LNCaP clone FGC (cell line): Measurements from ENCODE around the gene NMT2.

ENCODE experiments used
- DNase-seq: peaks from one replicate; pipeline ENCODE4 v3.0.0-alpha.2; 2011; ENCODE audit warnings: low read depth
- H3K4me3 ChIP-seq: 2 replicates; pipeline ENCODE4 v1.5.1; 2011; ENCODE audit warnings: mild to moderate bottlenecking, low read depth, low read length, control low read depth
- TF ChIP-seq, protein P1 (sequence below): IDR thresholded peaks from 2 replicates; pipeline ENCODE4 v1.5.1; 2012; ENCODE audit warnings: mild to moderate bottlenecking; ENCODE audit not compliant: control insufficient read depth, insufficient read depth; ENCODE audit errors: extremely low read depth

The NMT2 gene

DNA sequence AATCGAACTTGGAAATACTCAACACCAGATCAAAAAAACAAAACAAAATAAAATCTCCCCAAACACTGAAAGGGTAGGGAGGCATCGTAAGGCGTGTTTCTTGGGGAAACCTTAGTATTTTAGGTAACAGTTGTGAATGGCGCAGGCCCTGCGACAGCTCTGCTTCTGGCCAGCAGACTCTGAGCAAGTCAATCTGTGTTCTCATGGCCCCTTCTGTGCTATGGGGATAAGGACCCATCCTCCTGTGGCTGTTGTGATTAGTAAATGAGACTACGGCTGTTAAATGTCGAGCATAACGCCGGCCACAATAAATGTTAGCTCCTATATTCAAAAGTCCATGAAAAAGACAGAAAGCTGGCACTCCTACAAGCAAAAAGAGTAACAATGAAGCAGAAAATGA is 44.3 kb downstream of the NMT2 start:
- TF ChIP-seq, protein P1, sequence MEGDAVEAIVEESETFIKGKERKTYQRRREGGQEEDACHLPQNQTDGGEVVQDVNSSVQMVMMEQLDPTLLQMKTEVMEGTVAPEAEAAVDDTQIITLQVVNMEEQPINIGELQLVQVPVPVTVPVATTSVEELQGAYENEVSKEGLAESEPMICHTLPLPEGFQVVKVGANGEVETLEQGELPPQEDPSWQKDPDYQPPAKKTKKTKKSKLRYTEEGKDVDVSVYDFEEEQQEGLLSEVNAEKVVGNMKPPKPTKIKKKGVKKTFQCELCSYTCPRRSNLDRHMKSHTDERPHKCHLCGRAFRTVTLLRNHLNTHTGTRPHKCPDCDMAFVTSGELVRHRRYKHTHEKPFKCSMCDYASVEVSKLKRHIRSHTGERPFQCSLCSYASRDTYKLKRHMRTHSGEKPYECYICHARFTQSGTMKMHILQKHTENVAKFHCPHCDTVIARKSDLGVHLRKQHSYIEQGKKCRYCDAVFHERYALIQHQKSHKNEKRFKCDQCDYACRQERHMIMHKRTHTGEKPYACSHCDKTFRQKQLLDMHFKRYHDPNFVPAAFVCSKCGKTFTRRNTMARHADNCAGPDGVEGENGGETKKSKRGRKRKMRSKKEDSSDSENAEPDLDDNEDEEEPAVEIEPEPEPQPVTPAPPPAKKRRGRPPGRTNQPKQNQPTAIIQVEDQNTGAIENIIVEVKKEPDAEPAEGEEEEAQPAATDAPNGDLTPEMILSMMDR, result no peak
- no peak overlapping the region for H3K4me3 ChIP-seq
- no peak for DNase-seq

DNA sequence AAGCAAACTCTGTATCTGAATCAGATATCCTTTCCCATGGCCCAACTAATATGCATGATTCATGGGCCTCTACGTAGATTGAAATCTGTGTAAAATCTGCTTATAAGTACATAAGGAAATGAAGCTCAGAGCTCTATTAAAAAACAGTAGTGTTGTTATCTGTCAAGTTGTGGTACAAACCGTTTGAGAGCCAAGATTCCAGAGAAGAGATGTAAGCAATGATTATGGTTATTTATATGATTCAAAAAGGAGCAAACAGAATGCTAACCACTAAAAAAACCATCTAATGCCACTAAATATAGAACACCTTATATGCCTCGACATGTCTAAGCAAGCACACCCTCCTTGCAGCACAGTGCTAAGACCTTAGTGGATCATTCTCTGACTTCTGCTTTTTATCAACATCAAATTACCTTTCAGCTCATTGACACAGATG is 44.7 kb downstream of the NMT2 start:
- DNase-seq, result peak; percentile 93
- no peak overlapping the region for H3K4me3 ChIP-seq
- TF ChIP-seq, protein P1, result no peak

- no peak overlapping the region for H3K4me3 ChIP-seq
- no peak for DNase-seq
- TF ChIP-seq, protein P1, result no peak
These were observed 45.9 kb downstream of the NMT2 start for GRCh38 chr10:15122477-15123030.

DNA sequence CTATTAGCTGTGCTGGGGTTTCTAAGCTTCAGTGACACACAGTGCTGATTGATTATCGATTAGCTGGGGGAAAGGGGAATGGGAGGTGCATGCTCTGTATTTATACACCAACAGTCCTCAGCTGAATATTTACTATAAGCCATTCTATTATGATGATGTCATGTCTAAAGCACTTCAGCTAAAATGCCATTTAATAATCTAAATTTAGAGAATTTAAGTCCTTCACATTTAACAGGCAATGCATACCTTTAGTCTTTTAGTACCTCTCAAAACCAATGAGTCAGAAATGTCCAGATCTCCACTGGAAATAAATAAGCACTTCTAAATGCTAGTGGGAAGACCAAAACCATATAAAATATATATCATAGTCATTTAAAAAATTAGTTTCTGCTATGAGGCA is 46.8 kb downstream of the NMT2 start:
- DNase-seq, result no peak
- H3K4me3 ChIP-seq, result no peak overlapping the region
- TF ChIP-seq, protein P1, result no peak

- DNase-seq, result no peak
These were observed 48.0 kb downstream of the NMT2 start for GRCh38 chr10:15120523-15120922.

DNA sequence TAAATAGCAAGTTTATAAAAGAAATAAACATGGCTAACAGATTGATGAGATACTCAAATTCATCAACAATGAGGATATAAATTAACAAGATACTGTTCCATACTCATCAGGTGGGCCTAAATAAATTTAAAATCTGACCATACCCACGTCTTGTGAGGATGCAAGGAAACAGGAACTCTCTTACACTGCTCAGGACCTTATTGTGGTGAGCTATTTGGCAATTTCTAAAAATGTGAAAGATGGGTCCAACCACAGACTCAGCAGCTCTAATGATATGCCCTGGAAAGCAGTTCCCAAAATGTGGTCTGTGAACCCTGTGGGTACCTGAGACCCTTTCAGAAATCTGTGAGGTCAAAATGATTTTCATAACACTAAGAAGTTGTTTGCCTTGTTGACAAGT is 49.9 kb downstream of the NMT2 start:
- DNase-seq, result no peak
- no peak overlapping the region for H3K4me3 ChIP-seq
- TF ChIP-seq, protein P1, result no peak

More at GRCh38 chr10:15120523-15120922, 48.0 kb downstream of the NMT2 start:
- no peak overlapping the region for H3K4me3 ChIP-seq
- TF ChIP-seq, protein P1, result no peak

DNA sequence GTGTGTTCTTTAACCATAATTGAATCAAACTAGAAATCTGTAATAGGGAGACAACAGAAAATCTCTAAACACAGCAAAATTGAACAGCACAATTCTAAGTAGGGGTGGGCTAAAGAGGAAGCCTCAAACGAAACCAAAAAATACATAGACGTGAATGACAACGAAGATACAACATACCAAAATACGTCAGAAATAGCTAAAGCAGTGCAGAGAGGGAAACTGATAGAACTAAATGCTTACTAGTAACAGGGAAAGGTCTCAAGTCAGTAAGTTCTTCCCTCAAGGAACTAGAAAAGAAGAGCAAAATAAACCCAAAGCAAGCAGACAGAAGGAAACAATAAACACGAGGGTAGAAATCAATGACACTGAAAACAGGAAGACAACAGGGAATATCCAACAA is 52.3 kb downstream of the NMT2 start:
- DNase-seq, result no peak
- TF ChIP-seq, protein P1, result no peak

More for the DNA sequence above, 52.3 kb downstream of the NMT2 start:
- H3K4me3 ChIP-seq, result no peak overlapping the region
